NCI-H2227 (cell line): ENCODE data around the gene ZNF808.
"Not testable (repeated sequence)": the region's sequence is repeated elsewhere in the genome, so short reads cannot be mapped to it uniquely, and the experiment has no call there.

ENCODE experiments used
- DNase-seq: peaks from one replicate; lab custom pipeline; 2025; ENCODE audit not compliant: unreplicated experiment; lab: John Stamatoyannopoulos, UW

ZNF808 gene

DNA sequence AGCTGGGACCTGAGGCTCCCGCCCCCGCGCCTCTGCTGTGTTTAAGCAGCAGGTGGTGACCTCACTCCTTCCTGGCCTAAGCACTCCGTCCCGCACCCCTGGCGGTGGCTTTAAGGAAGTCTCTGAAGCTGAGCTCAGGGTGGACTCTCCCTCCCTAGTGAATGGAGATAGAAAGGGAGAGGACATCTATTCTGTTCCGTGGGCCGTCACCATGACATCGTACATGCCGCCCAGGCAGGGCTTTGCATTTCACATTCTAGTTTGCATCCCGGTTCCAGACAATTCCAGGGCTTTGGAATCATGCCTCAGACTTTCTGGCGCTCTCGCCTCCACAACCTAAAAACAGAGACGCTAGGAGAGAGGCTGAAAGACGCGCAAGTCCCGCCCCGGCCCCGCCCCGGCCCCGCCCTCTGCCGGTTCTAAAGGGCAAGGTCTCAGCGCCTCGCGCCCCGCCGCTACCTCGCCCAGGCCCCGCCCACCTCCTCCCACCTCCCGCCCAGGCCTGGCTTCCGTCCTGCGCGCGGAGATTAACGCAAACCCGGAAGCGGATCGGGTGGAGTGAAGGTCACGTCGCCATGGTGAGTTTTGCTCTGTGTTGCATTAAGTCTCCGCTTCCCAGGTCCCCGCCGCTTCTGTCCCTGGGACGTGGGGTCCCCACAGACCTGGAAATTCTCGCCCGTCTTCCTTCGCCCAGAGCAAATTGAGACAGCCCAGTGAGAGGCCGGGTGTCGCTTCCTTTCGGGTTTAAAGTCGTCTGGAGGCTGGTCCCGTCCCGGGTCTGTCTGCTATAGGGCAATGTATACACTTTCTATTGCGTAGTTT, at the start of gene ZNF808:
TSS of gene ZNF808 (plus strand) at position 535 of the 822 bp plus-strand sequence. CDS start 15,617 bp downstream, outside the sequence.
- DNase-seq: peak; percentile 89

- not testable (repeated sequence) for DNase-seq
Observed at GRCh38 chr19:52484111-52484743, 43.2 kb upstream of the ZNF808 start.

DNA sequence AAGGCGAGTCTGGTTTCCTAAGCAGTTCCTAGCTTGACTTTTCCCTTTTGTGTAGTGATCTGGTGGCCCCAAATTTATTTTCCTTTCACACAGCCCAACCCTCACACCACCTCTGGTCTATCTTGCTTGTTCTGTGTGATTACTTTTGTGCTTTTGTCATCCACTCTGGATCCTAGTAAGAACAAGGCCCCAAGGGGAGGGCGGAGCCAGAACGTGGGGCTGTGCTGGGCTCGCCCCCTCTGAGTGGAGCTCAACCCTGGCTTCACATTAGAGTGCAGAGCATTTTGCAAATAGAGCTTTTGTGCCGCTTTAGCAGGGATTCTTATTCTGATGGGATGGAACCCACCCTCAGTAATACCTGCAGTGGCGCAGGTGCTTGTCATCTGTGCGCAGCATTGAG, 42.4 kb upstream of the ZNF808 start:
- DNase-seq: not testable (repeated sequence)

DNA sequence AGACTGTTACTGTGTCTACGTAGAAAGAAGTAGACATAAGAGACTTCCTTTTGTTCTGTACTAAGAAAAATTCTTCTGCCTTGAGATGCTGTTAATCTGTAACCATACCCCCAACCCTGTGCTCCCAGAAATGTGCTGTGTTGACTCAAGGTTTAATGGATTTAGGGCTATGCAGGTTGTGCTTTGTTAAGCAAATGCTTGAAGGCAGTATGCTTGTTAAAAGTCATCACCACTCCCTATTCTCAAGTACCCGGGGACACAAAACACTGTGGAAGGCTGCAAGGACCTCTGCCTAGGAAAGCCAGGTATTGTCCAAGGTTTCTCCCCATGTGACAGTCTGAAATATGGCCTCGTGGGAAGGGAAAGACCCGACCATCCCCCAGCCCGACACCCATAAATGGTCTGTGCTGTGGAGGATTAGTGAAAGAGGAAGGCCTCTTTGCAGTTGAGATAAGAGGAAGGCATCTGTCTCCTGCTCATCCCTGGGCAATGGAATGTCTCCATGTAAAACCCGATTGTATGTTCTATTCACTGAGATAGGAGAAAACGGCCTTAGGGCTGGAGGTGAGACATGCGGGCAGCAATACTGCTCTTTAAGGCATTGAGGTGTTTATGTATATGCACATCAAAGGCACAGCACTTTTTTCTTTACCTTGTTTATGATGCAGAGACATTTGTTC, 41.8 kb upstream of the ZNF808 start:
- not testable (repeated sequence) for DNase-seq

DNA sequence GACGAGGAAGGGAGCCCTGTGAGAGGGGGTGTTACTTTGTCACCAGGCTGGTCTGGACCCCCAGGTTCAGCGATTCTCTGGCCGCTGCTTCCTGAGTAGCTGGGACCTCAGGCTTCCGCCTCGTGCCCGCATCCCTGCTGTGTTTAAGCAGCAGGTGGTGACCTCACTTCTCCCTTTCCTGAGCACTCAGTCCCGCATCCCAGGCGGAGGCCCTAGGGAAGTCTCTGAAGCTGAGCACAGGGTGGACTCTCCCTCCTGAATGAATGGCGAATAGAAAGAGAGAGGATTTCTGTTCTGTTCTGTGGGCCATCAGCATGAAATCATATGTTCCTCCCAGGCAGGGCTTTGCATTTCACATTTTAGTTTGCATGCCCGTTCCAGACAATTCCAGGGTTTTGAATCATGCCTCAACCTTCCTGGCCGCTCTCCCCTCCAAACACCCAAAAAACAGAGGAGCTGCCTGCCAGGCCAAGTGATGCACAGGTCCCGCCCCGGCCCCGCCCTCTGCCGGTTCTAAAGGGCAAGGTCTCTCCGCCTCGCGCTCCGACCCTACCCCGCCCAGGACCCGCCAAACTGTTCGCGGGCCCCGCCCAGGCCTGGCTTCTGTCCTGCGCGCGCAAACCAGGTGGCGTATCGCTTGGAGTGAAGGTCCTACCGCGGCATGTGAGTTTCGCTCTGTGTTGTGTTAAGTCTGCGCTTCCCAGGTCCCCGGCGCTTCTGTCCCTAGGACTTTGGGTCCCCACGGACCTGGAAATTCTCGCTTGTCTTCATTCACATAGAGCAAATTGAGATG, 35.1 kb upstream of the ZNF808 start:
- DNase-seq: no peak

- DNase-seq: no peak
Observed at GRCh38 chr19:52492994-52493470, 34.4 kb upstream of the ZNF808 start.

GRCh38 chr19:52494518-52494917, 33.0 kb upstream of the ZNF808 start:
- DNase-seq: no peak

- DNase-seq: no peak
Observed at GRCh38 chr19:52498571-52498970, 28.9 kb upstream of the ZNF808 start.

DNA sequence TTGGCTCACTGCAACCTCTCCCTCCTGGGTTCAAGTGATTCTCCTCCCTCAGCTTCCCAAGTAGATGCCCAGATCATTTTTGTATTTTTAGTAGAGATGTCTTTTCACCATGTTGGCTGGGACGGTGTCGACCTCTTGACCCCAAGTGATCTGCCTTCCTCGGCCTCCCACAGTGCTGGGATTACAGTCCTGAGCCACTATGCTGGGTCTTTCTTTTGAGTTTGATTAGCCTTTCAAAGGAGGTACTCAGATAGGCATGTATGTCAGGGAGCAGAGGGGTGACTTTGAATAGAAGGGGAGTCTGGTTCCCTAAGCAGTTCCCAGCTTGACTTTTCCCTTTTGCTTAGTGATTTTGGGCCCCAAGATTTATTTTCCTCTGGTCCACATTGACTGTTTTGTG, 27.0 kb upstream of the ZNF808 start:
- not testable (repeated sequence) for DNase-seq

GRCh38 chr19:52500991-52501390, 26.5 kb upstream of the ZNF808 start:
- not testable (repeated sequence) for DNase-seq

DNA sequence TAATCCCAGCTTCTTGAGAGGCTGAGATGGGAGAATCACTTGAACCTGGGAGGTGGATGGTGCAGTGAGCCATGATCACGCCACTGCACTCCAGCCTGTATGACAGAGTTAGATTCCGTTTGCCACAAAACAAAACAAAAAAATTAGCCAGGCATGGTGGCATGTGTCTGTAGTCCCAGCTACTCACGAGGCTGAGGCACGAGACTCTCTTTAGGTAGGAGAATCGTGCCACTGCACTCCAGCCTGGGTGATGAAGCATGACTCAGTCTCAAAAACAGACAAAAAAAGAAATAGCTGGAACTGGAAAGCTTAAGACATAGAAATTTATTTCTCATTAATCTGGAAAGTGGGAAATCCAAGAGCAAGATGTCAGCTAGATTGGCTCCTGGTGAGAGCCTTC, 20.2 kb upstream of the ZNF808 start:
- no peak for DNase-seq

DNA sequence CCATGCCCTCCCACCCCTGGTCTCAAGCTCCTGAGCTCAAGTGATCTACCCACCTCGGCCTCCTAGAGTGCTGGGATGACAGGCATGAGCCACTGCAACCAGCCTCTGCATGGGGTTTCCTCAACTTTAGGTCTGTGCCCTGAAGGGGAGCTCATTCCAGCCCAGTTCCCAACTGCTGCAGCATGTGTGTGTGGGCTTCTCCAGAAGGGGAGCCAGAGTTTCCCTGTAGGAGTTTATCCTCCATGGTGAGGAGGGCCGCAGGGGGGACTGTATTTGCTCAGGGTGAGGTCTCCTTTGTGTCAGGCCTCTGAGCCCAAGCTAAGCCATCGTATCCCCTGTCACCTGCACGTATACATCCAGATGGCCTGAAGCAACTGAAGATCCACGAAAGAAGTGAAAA, 11.3 kb upstream of the ZNF808 start:
- DNase-seq: no peak

GRCh38 chr19:52518646-52519045, 8.8 kb upstream of the ZNF808 start:
- DNase-seq: no peak

GRCh38 chr19:52519175-52519574, 8.3 kb upstream of the ZNF808 start:
- not testable (repeated sequence) for DNase-seq

- no peak for DNase-seq
Observed at GRCh38 chr19:52520013-52520412, 7.5 kb upstream of the ZNF808 start.

DNA sequence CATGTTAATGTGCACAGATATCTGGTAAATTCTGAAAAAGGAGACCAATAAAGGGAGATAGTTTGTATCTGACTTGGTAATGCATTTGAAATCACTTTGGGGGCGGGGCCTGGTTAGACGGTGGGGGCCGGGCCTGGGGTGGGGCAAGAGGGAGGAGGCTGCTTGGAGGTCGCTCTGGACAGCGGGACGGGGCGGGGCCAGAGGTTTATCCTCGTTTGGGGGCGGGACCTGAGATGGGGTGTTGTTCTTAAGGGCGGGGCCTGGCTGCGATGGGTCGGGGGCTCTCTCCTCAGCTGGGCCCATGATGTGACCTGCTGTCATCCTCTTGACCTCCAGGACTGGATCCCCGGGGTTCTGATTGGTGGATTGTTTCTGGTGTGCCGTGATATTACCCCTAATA, 4.9 kb upstream of the ZNF808 start:
- DNase-seq: no peak

DNA sequence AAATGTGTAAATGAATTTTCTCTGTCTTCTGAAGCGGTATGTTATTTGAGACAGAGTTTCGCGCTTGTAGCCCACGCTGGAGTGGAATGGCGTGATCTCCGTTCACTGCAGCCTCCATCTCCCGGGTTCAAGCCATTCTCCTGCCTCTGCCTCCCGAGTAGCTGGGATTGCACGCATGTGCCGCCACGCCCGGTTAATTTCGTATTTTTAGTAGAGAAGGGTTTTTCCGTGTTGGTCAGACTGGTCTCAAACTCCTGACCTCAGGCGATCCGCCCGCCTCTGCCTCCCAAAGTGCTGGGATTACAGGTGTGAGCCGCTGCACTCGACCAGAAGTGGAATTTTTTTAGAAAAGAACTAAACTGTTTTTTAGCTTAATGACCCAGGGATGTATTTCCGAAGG, 3.4 kb upstream of the ZNF808 start:
- DNase-seq: no peak

DNA sequence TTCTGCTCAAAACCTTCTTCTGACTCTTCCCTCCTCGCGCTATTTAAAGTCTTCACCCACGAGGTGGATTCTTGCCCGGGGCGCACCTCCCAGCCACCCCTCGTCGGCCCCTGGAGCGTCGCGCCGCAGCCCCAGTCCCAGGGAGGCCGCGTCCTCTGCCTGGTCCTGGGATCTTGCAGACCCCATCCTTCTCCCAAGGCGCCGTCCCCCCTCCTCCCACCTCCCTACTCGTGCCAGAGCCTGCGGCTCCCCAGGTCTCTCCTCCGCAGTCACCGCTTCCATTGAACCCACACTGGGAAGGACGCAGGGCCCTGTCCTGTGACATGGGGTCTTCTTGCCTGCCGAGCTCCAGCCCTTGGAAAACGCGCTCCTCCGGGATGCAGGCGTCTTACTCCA, 486 bp downstream of the ZNF808 start:
- no peak for DNase-seq

DNA sequence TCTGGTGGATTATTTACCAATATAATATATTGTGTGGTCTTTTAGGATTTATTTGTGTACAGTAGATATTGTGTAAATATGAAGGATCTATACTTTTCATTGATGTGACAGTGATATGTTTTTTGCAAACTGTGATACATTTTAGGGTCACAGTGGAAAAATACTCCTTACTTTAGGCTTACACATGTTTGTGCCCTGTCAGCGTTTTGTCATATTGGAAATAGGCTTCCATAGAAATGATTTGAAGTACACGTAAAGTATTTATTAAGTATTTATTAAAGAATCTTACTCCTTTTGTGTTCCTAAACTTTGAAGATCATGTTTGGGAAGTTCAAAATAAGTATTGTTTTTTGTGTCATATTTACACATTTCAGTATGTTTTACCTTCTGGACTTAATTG, 5.0 kb downstream of the ZNF808 start:
- no peak for DNase-seq

DNA sequence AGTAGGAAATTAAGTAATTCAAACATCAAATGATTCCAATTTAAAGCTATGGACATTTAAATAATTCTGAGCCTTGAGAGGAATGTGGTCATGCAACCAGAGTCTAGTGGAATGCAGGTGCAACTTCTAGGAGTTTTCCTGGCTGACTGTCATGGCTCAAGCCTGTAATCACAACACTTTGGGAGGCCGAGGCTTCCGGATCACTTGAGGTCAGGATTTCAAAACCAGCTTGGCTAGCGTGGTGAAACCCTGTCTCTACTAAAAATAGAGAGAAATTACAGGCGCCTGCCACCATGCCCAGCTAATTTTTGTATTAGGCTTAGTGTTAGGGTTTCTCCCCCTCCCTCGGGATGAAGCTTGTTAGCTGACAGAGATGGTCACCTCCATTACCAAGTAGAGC, 6.4 kb downstream of the ZNF808 start:
- DNase-seq: no peak

DNA sequence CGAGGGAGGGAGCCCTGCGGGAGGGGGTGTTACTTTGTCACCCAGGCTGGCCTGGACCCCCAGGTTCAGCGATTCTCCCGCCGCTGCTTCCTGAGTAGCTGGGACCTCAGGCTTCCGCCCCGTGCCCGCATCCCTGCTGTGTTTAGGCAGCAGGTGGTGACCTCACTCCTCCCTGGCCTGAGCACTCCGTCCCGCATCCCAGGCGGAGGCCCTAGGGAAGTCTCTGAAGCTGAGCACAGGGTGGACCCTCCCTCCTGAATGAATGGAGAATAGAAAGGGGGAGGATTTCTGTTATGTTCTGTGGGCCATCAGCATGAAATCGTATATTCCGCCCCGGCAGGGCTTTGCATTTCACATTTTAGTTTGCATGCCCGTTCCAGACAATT, 7.9 kb downstream of the ZNF808 start:
- not testable (repeated sequence) for DNase-seq
